NCI-H748 (cell line): ENCODE data around the gene SGSH.
A peak's percentile ranks its signal among the peaks of the same experiment; 100 is the strongest.

Experiments used
- DNase-seq: peaks from one replicate; lab custom pipeline; 2025; ENCODE audit not compliant: unreplicated experiment; lab: John Stamatoyannopoulos, UW

The SGSH gene

GRCh38 chr17:80187090-80187489 is 33.0 kb downstream of the SGSH start:
- no peak for DNase-seq

DNA sequence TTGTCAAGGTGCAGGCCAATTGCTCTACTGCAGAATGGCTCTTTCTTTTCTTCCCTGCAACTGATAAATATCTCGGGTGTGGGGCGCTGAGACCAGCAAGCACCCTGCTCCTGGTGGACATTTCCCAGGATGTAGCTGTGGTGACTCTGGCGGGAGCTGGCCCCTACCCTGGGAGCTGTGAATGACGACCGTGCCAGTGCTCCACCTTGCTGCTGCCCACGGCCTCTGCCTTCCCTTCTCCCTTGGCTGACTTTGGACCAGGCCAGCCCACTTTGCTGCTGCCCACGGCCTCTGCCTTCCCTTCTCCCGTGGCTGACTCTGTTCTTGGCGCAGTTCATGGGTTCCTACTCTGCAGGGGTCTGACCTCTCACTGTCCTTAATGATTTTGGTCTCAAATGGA is 34.2 kb downstream of the SGSH start:
- DNase-seq: no peak

GRCh38 chr17:80184423-80184714 is 35.8 kb downstream of the SGSH start:
- no peak for DNase-seq

DNA sequence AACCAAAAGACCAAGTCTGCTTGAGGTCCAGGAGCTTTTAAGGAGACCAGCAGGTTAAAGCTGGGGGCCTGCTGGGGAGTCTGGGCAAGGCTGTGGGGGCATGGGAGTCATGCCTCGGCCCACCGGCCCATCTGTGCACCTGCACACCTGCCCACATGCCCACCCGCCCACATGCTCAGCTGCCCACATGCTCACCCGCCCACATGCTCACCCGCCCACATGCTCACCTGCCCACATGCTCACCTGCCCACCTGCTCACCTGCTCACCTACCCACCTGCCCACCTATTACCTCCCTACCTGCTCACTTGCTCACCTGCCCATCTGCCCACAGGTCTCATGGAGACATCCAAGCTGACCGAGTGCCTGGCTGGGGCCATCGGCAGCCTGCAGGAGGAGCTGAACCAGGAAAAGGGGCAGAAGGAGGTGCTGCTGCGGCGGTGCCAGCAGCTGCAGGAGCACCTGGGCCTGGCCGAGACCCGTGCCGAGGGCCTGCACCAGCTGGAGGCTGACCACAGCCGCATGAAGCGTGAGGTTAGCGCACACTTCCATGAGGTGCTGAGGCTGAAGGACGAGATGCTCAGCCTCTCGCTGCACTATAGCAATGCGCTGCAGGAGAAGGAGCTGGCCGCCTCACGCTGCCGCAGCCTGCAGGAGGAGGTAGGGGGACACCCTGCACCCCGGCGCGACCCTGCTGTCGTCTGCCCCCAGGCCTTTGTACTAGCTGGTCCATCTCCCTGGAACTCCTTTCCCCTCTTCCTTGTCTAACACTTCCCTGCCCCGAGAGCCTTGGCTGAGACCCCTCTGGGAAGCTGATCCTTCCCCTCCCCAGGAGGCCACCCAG is 36.3 kb downstream of the SGSH start:
- DNase-seq: no peak

DNA sequence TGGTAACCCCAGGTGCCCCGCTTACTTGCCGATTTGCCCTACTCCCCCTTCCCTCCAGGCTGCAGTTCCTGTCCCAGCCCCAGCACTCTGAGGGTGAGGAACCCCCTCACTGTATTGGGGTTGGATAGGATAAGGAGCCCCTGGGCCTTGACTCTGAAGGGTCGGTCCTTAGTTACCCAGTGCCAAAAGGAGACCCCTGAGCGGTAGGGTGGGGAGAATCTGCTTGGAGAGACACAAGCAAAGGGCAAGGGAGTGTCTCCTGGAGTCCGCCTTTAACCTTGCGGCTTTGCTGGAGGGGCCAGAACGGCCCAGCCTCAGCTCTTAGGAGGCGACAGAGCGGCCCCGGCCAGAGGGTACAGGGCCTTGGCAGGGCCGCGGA is 37.3 kb downstream of the SGSH start:
- DNase-seq: no peak

DNA sequence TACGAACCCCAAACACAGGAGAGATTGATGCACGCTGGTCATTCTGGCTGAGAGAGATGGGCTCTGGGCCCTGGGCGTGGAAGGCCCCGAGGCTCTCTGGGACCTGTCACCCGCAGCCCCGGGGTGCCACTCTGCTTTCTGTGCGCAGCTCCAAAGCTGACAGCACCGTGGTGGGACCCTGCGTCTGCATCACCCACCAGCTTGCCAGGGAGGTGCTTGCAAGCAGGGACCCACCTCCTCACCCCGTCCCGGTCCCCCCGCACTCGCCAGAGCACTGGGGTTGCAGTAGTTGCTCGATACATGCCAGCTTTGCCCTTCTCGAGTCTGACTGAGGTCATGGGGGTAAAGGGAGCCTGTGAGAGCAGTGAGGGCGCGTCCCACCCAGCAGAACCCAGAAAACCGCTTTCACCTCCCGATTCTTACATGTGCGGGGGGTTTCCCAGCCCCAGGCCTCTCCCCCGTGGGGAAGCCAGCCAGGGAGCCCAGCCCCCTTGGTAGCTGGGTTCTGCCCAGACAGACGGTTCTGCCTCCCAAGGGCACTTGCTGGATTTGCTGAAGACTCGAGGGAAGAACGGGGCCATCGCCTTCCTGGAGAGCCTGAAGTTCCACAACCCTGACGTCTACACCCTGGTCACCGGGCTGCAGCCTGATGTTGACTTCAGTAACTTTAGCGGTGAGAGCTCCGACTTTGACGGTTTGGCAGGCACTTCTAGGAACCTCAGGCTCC is 37.9 kb downstream of the SGSH start:
- no peak for DNase-seq

- DNase-seq: no peak
These were observed 38.7 kb downstream of the SGSH start for GRCh38 chr17:80181431-80181830.

DNA sequence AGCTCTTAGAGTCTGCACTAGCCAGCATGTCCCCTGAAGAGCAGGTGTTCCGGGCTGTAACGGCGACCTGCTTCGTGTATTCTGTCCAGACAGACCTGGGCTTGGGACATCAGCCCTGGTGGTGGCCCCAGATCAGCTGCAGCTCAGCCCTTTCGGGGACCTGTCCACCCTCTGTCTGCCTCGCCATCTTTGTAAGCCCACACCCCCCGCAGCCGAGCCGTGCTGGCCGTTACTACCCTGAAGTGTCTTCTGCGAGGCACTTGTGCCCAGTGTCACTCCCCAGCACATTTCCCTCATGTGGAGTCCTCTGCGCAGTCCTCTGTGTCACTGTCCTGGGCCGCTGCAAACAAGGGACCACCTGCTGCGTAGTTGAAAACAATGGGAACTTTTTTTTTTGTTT is 39.9 kb downstream of the SGSH start:
- no peak for DNase-seq

- DNase-seq: no peak
These were observed 42.0 kb downstream of the SGSH start for GRCh38 chr17:80177986-80178595.

DNA sequence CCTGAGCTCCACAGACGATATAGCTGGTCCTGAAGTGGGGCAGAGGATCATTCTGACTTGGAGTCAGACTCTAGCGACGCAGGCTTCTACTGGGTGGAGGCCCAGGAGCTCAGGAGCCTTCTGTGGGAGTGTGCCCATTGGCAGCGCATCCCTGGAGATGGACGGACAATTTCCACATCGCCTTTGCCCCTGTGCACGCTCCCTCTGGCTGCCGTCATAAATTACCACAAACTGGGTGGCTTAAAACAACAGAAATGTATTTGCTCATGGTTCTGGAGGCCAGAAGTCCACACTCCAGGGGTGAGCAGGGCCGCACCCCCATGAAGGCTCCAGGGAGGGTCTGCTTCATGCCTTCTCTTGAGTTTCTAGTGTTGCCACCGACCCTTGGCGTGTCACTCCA is 43.4 kb downstream of the SGSH start:
- DNase-seq: no peak

- no peak for DNase-seq
These were observed 46.2 kb downstream of the SGSH start for GRCh38 chr17:80173916-80174315.

DNA sequence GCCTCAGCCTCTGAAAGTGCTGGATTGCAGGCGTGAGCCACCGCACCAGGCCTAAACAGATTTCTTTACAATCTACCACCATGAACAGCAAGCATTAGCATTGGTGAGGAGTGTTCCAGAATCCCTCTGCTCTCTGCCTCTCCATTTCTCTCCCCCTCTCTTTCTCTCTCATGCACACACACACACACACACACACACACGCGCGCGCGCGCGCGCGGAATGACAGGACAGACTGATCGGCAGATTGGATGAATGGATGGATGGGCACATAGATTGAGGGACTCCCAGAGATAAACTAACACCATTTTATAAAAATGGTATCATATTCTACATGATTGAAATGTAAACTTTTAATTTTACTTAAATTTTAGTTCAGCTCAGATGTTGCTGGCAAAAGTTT is 47.0 kb downstream of the SGSH start:
- DNase-seq: no peak

DNA sequence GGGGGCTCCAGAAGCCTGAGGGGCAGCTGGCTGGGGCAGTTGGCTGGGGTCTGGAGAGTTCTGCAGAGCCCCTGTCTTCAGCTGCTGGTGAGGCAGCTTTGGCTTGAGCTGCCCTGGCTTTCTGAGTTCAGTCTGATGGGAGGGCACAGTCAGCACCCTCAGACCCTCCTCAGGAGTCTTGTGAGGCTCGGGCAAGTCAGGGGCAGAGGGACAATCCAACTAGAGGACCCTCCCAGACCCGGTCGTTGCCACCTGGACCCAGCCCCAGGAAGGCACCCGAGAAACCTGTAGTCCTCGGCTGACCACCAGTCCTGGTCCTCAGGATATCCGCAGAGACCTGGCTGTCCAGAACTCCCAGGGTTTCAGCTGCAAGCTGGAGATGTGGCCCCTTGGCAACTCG is 48.5 kb downstream of the SGSH start:
- no peak for DNase-seq

GRCh38 chr17:80169784-80170500 is 50.2 kb downstream of the SGSH start, which contains the start of gene CARD14:
Gene CARD14 (plus strand): TSS chr17:80170030. CDS start chr17:80181439, 11,409 bp downstream.
- DNase-seq: no peak

DNA sequence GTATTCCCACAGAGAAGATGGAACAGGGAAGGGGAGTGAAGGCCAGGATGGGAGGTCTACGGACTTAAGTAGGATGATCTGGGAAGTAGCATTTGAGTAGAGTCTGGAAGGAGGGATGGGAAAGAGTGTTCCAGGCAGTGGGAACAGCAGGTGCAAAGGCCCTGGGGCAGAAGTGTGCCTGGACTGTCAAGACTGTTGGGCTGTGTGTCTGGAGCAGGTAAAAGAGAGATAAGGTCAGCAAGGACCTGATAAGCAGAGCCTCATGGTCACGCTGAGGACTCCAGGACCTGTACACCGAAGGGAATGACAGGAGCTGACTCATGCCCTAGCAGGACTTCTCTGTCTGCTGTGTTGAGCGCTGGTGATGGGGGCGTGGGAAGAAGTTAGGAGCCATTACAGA is 51.0 kb downstream of the SGSH start:
- DNase-seq: no peak

GRCh38 chr17:80168371-80168770 is 51.8 kb downstream of the SGSH start:
- DNase-seq: no peak

DNA sequence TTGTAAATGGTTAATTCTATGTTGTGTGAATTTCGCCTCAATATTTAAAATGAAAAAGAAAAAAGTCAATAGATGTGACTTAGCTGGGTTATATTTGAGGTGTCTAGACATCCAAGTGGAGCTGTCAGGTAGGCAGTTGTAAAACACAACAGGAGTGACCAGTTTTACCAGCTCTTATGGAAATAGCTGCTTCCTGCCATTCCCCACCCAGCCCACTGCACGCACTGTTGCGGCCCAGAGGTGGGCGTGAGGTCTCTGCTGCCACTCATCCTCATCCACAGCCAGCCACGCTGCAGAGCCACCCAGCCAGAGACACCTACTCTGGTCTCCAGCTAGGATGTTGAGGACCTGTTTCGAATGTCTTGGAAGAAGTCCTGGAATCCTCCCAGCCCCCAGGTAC is 53.7 kb downstream of the SGSH start:
- peak; percentile 5 for DNase-seq

GRCh38 chr17:80164185-80164584 is 55.9 kb downstream of the SGSH start:
- DNase-seq: no peak

DNA sequence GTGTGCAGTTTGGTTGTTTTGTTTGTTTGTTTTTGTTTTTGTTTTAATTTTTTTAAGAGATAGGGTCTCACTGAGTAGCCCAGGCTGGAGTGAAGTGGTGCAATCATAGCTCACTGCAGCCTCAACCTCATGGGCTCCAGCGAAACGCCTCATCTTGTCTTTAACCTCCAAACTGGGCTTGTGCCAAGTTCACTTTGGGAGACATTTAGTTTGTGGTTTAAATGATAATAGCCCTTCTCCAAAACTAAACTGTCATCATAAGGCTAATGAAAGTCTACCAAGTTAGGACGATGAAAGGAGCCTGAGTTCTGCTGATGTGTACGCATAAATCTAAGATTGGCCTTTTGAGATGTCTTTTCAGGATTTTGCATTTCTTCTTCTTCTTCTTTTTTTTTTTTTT is 56.8 kb downstream of the SGSH start:
- no peak for DNase-seq

DNA sequence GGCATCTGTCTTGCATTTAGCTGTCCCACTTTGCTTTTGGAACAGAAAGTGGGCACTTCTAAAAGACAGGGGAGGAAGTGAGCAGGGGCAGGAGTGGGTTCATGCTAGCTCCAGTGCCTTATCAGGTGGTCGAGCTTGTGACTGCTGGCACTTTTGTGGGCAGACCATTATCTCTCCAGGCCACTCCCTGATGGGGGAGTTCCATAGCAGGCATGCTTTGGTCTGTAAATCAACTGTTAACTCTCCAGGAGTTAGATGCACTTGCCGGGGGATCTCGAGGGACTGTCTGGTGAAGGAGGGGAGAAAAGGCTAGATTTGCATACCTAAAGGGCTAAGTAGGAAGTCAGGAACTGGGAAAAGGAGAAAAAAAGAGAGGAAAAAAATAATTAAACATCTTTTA is 59.6 kb downstream of the SGSH start:
- no peak for DNase-seq
